Subcutaneous adipose tissue (tissue), 4 donors: Measurements from ENCODE around the gene EFCAB14. TPM values are rescaled to one million over a fixed set of nuclear protein-coding genes. Genes with fewer than 3 reads are reported as not detected.

Experiments used
- CTCF ChIP-seq: fragments of 450-650 bp; IDR thresholded peaks from one replicate; pipeline ENCODE4 v1.5.1; 2016; ENCODE audit warnings: low read depth, mild to moderate bottlenecking, control low read depth, antibody characterized with exemption, moderate library complexity
- total RNA-seq, 4 donors: library from RNA; depleted of rRNA; stranded (reverse); fragments of >200 nt; gene quantifications; one replicate each; pipeline ENCODE4 v1.1.0, GENCODE V29; 2016

EFCAB14 gene
- total RNA-seq, 4 donors from 2014 or later, result 91.4 to 137 (median 102) TPM

GRCh38 chr1:46677339-46677738 is 41.6 kb downstream of the EFCAB14 start:
- no peak for TF ChIP-seq CTCF

- no peak for TF ChIP-seq CTCF
Measured at GRCh38 chr1:46676531-46676930, 42.4 kb downstream of the EFCAB14 start.

DNA sequence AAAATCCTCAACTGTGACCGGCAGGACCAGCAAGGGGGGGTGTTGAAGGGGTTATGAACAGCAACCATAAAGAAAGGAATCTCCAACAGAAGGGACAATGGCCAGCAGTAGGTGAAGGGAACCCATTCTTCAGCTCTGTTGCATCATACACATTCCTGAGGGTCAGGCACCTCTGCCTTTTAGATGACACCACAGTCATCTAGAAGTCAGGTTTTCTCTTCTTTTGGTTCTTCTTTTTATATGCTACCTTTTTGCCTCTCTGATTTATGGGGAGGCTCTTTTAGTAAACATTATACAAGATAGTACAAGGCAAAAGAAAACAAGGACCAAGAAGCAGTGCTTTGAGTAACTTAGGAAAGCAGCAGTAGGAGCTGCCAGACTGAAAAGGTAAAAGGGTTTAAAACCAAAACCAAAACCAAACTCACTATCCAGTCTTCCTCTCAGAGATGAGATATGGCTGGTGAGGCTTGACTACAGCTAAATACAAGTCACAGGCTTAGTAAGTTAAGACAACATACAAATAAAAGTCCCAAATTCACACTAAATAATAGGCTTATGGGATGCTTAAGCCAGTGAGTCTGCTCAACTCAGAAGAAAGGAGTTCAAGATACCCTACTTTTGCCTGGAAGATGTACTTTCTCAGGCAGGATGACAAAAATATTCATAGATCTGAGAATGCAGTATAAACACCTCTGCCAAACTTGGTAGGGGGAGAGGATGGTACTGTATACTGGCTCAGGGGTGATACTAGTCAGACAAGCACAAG is 43.2 kb downstream of the EFCAB14 start:
- no peak for TF ChIP-seq CTCF

- no peak for TF ChIP-seq CTCF
Measured at GRCh38 chr1:46673749-46674182, 45.1 kb downstream of the EFCAB14 start.

- no peak for TF ChIP-seq CTCF
Measured at GRCh38 chr1:46672696-46673095, 46.2 kb downstream of the EFCAB14 start.

- no peak for TF ChIP-seq CTCF
Measured at GRCh38 chr1:46671554-46671953, 47.4 kb downstream of the EFCAB14 start, which contains the start of gene TEX38. TEX38 (plus strand) TSS chr1:46671854; CDS start chr1:46671935, 81 bp downstream.

- no peak for TF ChIP-seq CTCF
Measured at GRCh38 chr1:46670134-46670533, 48.8 kb downstream of the EFCAB14 start.
